ENCODE data around the gene MUC7.

GRCh38 chr4:70518716-70519115 is 46.7 kb downstream of the MUC7 start:
- TF ChIP-seq CTCF (IDR thresholded peaks at IDR 0.05) (no peak), POLR2A (IDR thresholded peaks at IDR 0.05) (no peak), EP300 (IDR thresholded peaks at IDR 0.05) (no peak)
